Transverse colon (tissue), 3 donors: ENCODE data around the gene PRKCZ.

Experiments
- CTCF ChIP-seq, 5 experiments: fragments of 200-600 bp in 3 of 5; fragments of 450-650 bp in 2 of 5; sonication (generic) in 3 of 5; IDR thresholded peaks; 1 replicate in 2 of 5; 2 replicates in 3 of 5; pipeline ENCODE4 v1.5.1; 2016 to 2017; ENCODE audit warnings: antibody characterized with exemption in 5 of 5, inconsistent platforms in 3 of 5, mild to moderate bottlenecking in 2 of 5, moderate library complexity in 1 of 5
- EP300 ChIP-seq: sonication (generic); formaldehyde crosslinking; IDR thresholded peaks from one replicate; pipeline ENCODE4 v1.6.1; 2017; ENCODE audit warnings: antibody characterized with exemption, low read depth
- POLR2A ChIP-seq: fragments of 450-650 bp; IDR thresholded peaks from one replicate; pipeline ENCODE4 v1.6.1; 2016; ENCODE audit warnings: antibody characterized with exemption, mild to moderate bottlenecking, moderate library complexity

- TF ChIP-seq EP300: no peak
- TF ChIP-seq CTCF (IDR thresholded peaks at IDR 0.05): no peak
- TF ChIP-seq POLR2A: no peak
Observed at GRCh38 chr1:2155147-2155598, 105.0 kb downstream of the PRKCZ start.
